HG03060 (cell line): Measurements from ENCODE around the gene TSEN15.
"Not testable (repeated sequence)": the region's sequence is repeated elsewhere in the genome, so short reads cannot be mapped to it uniquely, and the experiment has no call there.

Source experiments
- ATAC-seq: cut with Tn5 transposase; IDR thresholded peaks from one replicate; pipeline ENCODE4 v1.9.1; 2021; ENCODE audit warnings: low read depth, moderate number of reproducible peaks; ENCODE audit not compliant: unreplicated experiment

The TSEN15 gene

DNA sequence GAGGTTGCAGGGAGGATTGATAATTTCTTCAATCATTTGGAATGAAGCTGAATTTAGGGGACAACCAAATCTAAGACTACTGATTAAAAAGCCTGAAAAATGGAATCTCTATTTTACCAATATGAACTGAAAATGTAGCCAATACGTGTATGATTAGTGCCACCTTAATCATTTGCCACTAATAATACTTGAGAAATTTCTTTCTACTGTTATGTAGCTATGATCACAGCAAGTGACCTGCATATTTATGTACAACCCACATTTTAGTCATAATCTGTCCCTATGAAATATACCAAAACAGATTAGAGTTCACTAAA lies 20.5 kb upstream of the TSEN15 start:
- no peak for ATAC-seq

GRCh38 chr1:184031409-184032107 lies 20.0 kb upstream of the TSEN15 start:
- ATAC-seq, result no peak

DNA sequence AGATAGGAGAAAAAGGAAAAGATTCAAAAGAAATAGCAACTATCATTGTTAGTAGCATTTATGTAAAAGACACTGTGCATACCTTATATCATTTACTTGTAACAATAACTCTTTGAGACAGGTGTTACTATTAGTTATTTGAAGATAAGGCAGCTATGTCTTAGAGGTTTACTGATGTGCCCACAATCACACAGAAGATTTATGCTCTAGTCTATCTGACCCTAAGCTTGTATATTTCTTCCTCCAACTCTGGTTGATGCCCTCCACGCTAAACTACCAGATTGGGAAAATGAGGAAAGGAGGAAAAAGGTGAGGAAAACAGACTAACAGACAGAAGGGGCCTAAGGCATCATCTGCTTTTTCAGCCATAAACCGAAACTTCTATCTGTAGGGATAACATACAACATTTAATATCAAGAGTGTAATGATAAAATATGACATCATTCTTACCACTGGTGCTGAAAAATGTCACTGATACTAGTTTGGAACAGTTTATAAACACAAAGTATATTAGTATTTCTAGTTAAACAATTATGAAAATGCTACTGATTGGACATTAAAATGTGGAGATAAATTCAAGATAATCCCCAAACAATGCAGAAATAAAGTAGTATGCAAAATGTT lies 19.1 kb upstream of the TSEN15 start:
- no peak for ATAC-seq

GRCh38 chr1:184032930-184033418 lies 18.6 kb upstream of the TSEN15 start:
- no peak for ATAC-seq

GRCh38 chr1:184033711-184034167 lies 17.8 kb upstream of the TSEN15 start:
- no peak for ATAC-seq

DNA sequence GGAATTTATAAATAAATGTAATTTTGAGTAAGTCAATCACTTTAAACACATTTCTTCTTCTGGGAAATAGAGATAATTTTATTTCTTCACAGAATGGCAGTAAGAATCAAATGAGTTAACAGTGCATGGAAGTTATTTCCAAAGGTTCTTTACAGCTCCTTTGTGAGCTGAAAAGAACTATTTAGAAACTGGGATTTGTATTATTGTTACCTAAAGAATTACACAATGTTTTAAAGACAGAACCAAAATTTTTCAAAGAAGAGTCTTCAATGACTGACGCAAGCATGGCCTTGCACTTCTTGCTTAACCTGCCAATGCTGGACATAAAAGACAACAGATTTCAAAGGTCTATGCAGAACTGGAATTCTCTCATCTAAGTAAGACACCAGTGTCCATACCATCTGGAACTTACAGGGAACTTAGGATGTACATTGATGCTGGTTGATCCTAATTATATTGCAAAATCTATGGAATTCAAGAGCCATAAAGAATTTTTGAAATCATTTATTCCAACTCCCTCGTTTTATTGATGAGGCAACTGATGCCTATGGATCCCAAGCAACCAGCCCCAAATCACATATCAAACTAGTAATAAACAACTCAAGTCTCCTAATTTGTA lies 16.7 kb upstream of the TSEN15 start:
- ATAC-seq, result no peak

GRCh38 chr1:184035719-184036516 lies 15.6 kb upstream of the TSEN15 start:
- no peak for ATAC-seq

GRCh38 chr1:184036517-184036949 lies 15.0 kb upstream of the TSEN15 start:
- no peak for ATAC-seq

GRCh38 chr1:184037849-184038591 lies 13.5 kb upstream of the TSEN15 start:
- no peak for ATAC-seq

GRCh38 chr1:184039126-184039525 lies 12.4 kb upstream of the TSEN15 start:
- no peak for ATAC-seq

DNA sequence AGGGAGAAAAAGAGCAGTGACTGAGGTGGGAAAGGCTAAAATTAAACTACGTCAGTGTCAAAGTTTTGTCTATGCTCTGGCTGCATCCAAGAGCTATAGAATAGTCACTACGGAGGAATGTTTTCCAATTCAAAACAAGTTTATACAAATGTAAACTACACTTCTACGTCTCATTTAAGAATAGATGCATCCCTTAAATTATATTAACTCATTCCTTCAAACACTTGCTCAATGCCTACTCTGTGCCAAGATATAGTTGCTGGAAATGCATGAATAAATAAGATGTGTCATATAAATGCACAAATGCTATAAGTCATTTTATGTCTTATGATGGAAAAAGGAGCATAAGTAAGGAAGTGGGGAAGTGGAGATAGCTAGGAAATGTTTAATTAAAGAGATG lies 9.8 kb upstream of the TSEN15 start:
- no peak for ATAC-seq

DNA sequence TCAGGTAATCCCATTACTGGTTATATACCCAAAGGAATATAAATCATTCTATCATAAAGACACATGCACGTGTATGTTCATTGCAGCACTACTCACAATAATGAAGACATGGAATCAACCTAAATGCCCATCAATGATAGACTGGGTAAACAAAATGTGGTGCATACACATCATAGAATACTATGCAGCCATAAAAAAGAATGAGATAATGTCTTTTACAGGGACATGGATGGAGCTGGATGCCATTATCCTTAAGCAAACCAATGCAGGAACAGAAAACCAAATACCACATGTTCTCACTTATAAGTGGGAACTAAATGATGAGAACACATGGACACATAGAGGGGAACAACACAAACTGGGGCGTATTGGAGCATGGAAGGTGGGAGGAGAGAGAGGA lies 8.2 kb upstream of the TSEN15 start:
- ATAC-seq, result not testable (repeated sequence)

- no peak for ATAC-seq
Observed at GRCh38 chr1:184044603-184045376, 6.7 kb upstream of the TSEN15 start.

- ATAC-seq, result not testable (repeated sequence)
Observed at GRCh38 chr1:184047541-184047940, 4.0 kb upstream of the TSEN15 start.

- ATAC-seq, result no peak
Observed at GRCh38 chr1:184048561-184049240, 2.8 kb upstream of the TSEN15 start.

DNA sequence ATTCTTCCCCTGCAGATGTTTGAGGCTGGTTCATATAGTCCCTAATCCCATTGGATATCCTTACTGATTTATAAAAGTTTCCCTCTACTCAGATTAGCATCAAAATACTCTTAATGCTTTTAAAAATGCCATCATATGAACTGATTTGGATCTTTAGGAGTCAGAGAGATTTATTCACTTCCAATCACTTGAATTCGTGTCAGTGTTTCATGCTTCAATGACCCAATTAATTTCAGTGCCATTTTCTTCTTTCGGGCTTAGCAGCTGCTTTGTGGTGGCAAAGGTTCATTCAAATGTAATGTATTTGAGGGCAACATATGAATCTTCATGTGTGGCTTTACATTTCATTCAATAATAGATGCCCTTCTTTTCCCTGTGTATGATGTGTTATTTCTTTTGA lies 2.2 kb upstream of the TSEN15 start:
- ATAC-seq, result no peak

GRCh38 chr1:184049836-184050468 lies 1.6 kb upstream of the TSEN15 start:
- no peak for ATAC-seq

DNA sequence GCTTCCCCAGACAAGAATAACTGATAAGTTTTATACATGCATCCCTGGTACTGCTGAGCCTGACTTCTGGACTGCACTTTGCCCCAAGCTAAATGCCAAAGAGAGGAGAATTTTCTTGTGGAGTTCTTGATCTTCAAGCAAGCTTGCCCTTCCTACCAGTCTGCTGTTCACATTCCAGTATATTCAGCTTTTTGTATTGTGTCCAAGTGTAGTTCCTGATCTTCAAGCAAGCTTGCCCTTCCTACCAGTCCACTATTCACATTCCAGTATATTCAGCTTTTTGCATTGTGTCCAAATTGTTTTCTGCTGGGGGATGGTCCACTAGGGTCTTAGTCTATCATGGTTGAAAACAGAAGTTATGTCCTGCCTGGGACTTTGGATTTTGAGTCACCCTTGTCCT lies 894 bp upstream of the TSEN15 start:
- no peak for ATAC-seq

GRCh38 chr1:184051138-184051484 lies 419 bp upstream of the TSEN15 start:
- ATAC-seq, result peak; percentile 8
